ENCODE measurements around the gene COL23A1. TPM values are rescaled to one million over a fixed set of nuclear protein-coding genes. Genes with fewer than 3 reads are reported as not detected.

COL23A1 gene
- total and polyA plus RNA-seq, 2 of the 8 experiments (the other 6 are each of a cell fraction or from before 2014, with no cell fraction given), result 3.1 to 4.7 TPM

- TF ChIP-seq, protein P1, sequence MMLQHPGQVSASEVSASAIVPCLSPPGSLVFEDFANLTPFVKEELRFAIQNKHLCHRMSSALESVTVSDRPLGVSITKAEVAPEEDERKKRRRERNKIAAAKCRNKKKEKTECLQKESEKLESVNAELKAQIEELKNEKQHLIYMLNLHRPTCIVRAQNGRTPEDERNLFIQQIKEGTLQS (IDR thresholded peaks at IDR 0.05; ENCODE audit: insufficient read depth, low read depth, low read length), result no peak
- TF ChIP-seq SP4 (IDR thresholded peaks at IDR 0.05; ENCODE audit: low read length), result no peak
Observed at GRCh38 chr5:178426326-178427130, 163.7 kb downstream of the COL23A1 start (continued).

Measured in H1 (cell line).